ENCODE measurements around the gene RNF152. TPM values are rescaled to one million over a fixed set of nuclear protein-coding genes. Genes with fewer than 3 reads are reported as not detected.

Gene RNF152
- total RNA-seq, 1 donor from 2014 or later = 137 TPM

DNA sequence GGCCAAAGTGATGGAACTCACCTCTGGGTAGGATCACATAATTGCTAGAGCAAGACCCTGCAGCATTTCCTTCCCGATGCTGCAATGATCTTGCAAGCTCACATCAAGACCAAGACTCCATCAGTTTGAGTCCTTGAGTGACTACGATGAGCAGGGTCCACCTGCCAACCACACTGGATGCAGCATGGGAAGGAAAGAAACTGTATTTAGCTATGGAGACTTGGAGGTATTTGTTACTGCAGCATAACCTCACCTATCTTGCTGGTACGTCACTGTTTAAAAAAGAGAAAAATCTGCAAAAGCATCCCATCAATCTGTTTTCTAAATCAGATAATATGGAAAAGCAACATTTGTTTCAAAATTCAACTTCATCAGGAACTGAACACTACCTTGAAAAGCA is 2.5 kb downstream of the RNF152 start:
- Mint-ChIP-seq H3K4me3 (ENCODE audit: unreplicated experiment) (peak overlapping the region; percentile 18), H3K4me1 (ENCODE audit: low read depth) (peaks cover 73% of the 10 kb centered on the region), H3K9me3 (ENCODE audit: low read depth) (no peaks in the 10 kb centered on the region), H3K27me3 (ENCODE audit: low read depth) (no peaks in the 10 kb centered on the region), H3K36me3 (ENCODE audit: low read depth) (peaks cover 22% of the 10 kb centered on the region), H3K27ac (ENCODE audit: unreplicated experiment) (no peak overlapping the region)
- no peak for DNase-seq (ENCODE audit: low spot score)
- TF ChIP-seq, protein P1, sequence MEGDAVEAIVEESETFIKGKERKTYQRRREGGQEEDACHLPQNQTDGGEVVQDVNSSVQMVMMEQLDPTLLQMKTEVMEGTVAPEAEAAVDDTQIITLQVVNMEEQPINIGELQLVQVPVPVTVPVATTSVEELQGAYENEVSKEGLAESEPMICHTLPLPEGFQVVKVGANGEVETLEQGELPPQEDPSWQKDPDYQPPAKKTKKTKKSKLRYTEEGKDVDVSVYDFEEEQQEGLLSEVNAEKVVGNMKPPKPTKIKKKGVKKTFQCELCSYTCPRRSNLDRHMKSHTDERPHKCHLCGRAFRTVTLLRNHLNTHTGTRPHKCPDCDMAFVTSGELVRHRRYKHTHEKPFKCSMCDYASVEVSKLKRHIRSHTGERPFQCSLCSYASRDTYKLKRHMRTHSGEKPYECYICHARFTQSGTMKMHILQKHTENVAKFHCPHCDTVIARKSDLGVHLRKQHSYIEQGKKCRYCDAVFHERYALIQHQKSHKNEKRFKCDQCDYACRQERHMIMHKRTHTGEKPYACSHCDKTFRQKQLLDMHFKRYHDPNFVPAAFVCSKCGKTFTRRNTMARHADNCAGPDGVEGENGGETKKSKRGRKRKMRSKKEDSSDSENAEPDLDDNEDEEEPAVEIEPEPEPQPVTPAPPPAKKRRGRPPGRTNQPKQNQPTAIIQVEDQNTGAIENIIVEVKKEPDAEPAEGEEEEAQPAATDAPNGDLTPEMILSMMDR (IDR thresholded peaks at IDR 0.05) = no peak

GRCh38 chr18:61889541-61889940 is 3.3 kb downstream of the RNF152 start:
- Mint-ChIP-seq H3K36me3 (ENCODE audit: low read depth) (peaks cover 22% of the 10 kb centered on the region), H3K4me1 (ENCODE audit: low read depth) (peaks cover 70% of the 10 kb centered on the region), H3K27ac (ENCODE audit: unreplicated experiment) (peak overlapping the region; percentile 62), H3K9me3 (ENCODE audit: low read depth) (no peaks in the 10 kb centered on the region), H3K27me3 (ENCODE audit: low read depth) (no peaks in the 10 kb centered on the region), H3K4me3 (ENCODE audit: unreplicated experiment) (no peak overlapping the region)
- TF ChIP-seq, protein P1 (IDR thresholded peaks at IDR 0.05) = no peak
- no peak for DNase-seq (ENCODE audit: low spot score)

GRCh38 chr18:61888622-61889021 is 4.2 kb downstream of the RNF152 start:
- no peak overlapping the region for H3K27ac Mint-ChIP-seq (ENCODE audit: unreplicated experiment)
- H3K4me1 Mint-ChIP-seq (ENCODE audit: low read depth) = peaks cover 76% of the 10 kb centered on the region
- no peaks in the 10 kb centered on the region for H3K27me3 Mint-ChIP-seq (ENCODE audit: low read depth)

GRCh38 chr18:61887838-61888237 is 5.0 kb downstream of the RNF152 start:
- peak overlapping the region; percentile 13 for H3K27ac Mint-ChIP-seq (ENCODE audit: unreplicated experiment)
- no peak overlapping the region for H3K4me3 Mint-ChIP-seq (ENCODE audit: unreplicated experiment)
- peaks cover 27% of the 10 kb centered on the region for H3K36me3 Mint-ChIP-seq (ENCODE audit: low read depth)
- TF ChIP-seq, protein P1 (IDR thresholded peaks at IDR 0.05) = no peak
- no peaks in the 10 kb centered on the region for H3K9me3 Mint-ChIP-seq (ENCODE audit: low read depth)
- H3K27me3 Mint-ChIP-seq (ENCODE audit: low read depth) = no peaks in the 10 kb centered on the region
- peaks cover 81% of the 10 kb centered on the region for H3K4me1 Mint-ChIP-seq (ENCODE audit: low read depth)
- DNase-seq (ENCODE audit: low spot score) = no peak

More at GRCh38 chr18:61888622-61889021, 4.2 kb downstream of the RNF152 start:
- DNase-seq (ENCODE audit: low spot score) = no peak
- TF ChIP-seq, protein P1 (IDR thresholded peaks at IDR 0.05) = no peak
- Mint-ChIP-seq H3K4me3 (ENCODE audit: unreplicated experiment) (no peak overlapping the region), H3K9me3 (ENCODE audit: low read depth) (no peaks in the 10 kb centered on the region), H3K36me3 (ENCODE audit: low read depth) (peaks cover 27% of the 10 kb centered on the region)

GRCh38 chr18:61883547-61883946 is 9.3 kb downstream of the RNF152 start:
- H3K27me3 Mint-ChIP-seq (ENCODE audit: low read depth) = no peaks in the 10 kb centered on the region

More at GRCh38 chr18:61883547-61883946, 9.3 kb downstream of the RNF152 start:
- H3K4me1 Mint-ChIP-seq (ENCODE audit: low read depth) = peaks cover 67% of the 10 kb centered on the region
- peaks cover 38% of the 10 kb centered on the region for H3K36me3 Mint-ChIP-seq (ENCODE audit: low read depth)
- H3K27ac Mint-ChIP-seq (ENCODE audit: unreplicated experiment) = peak overlapping the region; percentile 32
- TF ChIP-seq, protein P1 (IDR thresholded peaks at IDR 0.05) = no peak
- DNase-seq (ENCODE audit: low spot score) = no peak
- H3K9me3 Mint-ChIP-seq (ENCODE audit: low read depth) = no peaks in the 10 kb centered on the region
- no peak overlapping the region for H3K4me3 Mint-ChIP-seq (ENCODE audit: unreplicated experiment)

Data from chondrocyte (in vitro differentiated cells).